HG03139 (cell line): ENCODE measurements around the gene RIBC1.
"Not testable (repeated sequence)": the region's sequence is repeated elsewhere in the genome, so short reads cannot be mapped to it uniquely, and the experiment has no call there.

ENCODE experiments used
- ATAC-seq: cut with Tn5 transposase; IDR thresholded peaks from one replicate; pipeline ENCODE4 v1.9.1; 2021; ENCODE audit not compliant: unreplicated experiment

Gene RIBC1

DNA sequence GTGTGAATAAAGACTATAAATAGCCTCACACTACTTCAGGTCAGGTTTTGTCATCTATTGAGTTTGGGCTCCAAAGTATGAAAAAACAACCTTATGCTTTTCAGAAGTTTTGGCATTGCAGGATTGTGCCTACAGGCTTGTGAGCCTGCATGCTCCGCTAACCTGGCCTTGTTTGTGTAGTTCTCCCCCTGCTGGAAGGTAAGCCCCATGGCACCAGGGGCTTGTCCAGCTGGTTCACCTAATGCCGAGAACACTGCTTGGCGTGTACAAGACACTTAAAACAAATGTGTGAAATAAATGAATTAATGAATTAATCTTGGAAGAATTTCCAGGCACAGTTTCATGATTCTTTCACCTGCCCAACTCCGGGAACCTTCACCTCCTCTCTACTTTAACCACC, 13.3 kb downstream of the RIBC1 start:
- ATAC-seq, result no peak

DNA sequence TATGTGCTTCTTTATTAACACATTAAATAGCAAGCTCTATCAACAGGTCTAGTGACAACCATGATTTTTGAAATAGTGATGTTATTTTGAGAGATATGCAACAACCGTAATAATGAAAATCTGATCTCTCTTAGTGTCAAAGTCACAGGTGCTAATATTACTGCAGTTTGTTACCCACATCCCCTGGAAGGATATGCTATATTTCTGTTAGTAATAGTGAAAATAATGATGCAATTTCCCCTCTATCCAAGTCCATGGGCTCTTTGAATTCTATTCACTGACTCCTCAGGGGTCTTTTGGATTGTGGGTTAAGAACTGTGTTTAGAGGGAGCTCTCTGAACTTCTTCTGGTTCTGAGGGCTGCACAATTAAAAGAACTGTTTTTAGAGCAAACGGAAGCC, 14.5 kb downstream of the RIBC1 start:
- no peak for ATAC-seq

DNA sequence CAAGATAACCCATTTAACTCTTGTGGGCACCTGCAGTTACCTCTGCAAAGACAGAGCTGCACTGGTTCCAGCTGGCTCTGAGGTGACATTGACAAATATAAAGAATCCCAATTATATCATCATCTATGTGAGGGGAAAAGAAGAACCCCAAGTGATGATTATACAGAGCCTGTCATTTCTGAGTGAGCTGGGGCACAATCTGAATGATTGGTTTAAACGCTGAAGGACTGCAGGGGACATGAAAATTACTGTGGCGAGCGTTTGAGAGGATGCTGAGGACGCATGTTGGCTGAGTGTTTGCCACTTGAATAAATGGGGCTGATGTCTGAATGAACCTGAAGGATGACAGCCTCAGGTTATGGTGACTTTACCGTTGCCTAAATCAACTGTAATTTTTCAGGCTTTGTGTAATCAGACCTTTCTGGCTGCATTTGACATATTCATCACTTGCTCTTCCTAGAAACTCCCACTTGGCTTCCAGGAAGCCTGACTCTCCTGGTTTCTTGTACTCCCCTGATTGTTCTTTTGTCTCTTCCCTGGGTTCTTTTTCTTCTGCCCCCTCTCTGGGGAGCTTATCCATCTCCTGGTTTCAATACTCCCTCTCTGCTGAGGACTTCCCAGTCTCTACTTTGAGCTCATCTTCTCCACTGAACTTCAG, 15.6 kb downstream of the RIBC1 start:
- no peak for ATAC-seq

DNA sequence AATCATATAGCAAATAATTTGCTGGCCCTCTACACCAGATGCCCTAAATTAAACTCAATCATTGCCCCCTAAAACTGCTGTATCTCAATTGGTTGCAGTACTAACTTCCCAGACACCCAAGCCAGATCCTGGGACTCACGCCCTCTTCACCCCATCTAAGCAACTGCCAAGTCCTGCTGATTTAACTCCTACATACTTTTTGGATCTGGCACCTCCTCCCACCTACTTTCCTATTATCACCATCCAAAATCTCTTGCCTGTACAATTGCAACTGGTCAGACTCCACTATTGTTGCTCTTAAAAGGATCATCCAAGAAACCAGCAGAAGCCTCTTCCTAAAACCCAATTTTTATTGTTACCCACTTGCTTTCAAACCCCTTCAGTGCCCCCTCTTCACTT, 16.2 kb downstream of the RIBC1 start:
- no peak for ATAC-seq

DNA sequence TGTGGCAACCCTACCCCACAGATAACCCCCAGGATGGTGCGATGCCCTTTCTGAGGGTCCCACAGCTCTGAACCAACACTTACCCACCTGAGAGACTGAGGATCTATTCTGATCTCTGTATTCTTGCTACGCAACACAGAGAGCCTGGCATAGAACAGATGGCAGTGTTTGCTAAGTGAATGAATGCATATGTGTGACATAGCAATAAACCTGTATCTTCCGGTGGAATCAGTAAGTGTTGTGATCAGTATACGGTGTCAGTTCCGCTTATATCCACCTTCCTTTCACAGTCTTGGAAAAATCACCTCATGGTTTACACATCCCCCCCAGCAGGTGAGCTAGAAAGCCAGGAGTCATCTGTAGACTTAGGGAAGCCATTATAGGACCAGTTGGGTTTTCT, 17.4 kb downstream of the RIBC1 start:
- no peak for ATAC-seq

DNA sequence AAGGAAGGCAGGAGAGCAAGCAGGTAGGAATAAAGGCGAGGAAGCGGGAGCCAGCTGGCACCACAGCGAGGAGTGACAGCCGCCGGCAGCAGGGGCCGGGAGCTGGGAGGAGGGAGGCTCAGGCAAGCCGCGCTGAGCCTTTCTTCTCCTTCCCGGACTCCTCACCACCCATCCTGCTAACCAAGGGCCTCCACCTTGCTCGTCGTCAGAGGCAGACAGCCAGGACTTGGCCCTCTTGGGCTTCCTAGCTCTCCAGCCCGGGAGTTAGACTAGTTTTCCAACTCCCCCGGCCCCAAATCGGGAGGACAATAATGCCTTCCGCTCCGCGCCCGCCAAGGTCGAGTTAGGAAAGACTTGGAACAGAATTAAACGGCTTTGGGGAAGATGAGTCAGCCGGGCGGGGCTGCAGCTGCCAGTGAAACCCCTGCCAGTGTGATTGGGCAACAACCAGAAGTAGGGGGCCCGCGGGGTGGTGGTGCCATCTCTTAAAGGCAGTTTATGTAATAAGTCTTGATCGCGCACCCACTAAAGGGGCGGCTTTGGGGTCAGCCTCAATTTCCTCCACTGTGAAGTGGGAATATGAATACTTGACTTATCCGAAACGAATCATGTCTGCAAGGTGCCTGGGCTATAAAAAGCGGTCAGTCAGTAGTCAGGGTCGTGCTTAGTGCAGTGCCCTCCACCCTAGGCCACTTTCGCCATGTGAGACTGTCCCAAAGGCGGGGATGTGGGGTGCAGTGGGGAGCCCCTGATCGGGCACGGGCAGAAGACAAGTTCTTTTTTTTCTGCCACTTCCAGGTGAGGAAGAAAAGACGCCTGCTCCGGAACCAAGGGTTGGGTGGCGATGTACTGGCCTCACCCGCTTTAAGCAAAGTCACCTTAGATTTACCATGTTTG, 18.2 kb downstream of the RIBC1 start:
- no peak for ATAC-seq

DNA sequence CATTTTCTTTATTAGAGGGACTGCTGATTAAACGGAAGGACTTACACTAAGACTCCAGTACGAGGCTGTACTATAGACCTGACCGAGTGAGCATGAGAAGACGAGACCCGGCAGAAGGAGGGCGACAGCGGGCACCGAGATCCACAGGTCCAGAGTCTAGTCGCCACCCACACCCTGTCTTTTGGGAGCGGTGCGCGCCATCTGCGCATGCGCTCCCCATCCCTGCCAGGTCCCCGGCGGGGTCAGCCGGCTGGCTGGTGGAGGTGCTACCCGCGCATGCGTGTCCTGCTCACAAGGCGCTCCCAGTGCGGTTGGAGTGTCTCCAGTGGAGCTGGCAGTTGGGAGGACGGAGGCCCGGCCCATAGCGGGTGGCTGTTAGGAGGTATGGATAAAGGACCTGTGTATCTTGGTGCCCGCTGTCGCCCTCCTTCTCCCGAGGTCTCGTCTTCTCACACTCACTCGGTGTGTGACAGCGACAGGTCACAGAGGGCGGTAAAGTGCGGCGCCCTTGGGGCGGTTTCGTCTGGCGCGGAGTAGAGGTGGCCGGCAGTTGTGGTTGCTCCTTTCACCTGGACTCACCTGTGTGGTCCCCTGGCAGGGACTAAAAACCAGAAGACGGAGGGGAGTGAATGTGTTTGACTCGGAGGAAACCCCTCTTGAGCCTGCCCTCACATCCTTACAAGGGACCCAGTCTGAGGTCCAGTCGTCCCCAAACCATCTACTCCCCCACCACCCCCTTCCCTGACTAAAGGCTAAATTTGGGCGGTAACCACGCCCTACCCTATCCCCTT, 19.1 kb downstream of the RIBC1 start:
- ATAC-seq, result peak; percentile 52

DNA sequence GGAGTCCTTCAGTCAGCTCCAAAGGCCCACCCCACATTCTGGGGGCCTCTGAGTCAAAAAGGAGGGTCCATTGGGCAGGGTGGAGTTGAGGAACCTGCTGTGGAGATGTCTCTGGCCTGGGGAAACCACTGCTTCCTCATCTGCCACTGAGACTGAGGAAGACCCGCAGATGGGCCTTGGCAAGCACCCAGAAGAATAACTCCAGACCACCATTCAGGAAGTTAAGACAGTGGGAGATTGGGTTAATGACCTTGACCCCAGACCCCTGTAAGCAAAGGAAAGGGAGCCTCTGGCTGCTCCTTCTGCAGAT, 19.6 kb downstream of the RIBC1 start:
- no peak for ATAC-seq

DNA sequence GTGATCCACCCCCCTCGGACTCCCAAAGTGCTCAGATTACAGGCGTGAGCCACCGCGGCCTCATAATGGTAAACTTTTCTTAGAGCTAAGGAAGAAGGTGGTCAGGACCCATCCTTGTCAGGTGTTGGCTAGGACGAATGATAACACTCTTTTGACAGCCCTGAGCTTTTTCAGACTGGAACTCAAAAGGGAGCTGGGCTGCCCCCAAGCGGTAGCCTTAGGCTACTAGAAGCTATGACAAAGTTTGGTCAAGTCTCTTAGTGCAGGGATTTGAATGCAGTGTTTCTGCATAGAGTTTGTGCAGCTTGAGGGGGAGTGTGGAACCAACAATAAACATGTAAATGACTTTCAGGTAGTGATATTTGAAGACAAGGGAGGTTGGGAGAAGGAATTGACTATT, 23.3 kb downstream of the RIBC1 start:
- ATAC-seq, result no peak

DNA sequence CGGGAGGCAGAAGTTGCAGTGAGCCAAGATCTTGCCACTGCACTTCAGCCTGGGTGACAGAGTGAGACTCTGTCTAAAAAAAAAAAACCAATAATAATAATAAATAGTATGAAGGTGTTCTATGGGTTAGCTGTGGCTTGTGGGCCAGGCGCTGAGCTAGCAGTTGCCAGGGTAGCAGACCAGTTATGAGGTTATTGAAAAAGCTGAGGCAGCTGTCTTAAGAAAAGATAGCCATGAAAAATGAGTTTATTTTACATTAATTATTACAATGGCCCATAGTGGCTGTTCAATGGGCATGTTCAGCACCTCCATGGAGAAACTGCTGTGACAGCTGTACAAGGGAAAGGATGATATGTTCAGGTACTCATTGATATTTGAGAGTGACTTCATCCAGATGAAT, 24.8 kb downstream of the RIBC1 start:
- no peak for ATAC-seq

DNA sequence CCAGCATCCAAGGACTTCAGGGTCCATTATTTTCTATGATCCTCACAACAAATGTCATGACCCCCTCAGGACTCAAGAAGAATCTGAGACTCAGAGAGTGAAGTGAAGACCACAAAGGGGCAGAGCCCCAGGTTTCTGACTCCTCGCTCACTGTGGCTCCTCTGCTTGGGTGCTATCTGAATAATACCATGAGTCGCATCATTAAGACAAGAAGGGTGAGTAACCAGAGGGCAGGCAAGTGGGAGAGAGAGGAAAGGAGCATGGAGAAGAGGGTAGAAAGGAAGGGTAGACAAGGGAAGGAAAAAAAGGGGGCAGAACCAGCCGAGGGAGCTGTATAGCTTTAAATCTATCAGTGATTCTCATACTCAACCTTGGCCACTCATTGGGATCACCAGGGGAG, 27.0 kb downstream of the RIBC1 start:
- no peak for ATAC-seq

DNA sequence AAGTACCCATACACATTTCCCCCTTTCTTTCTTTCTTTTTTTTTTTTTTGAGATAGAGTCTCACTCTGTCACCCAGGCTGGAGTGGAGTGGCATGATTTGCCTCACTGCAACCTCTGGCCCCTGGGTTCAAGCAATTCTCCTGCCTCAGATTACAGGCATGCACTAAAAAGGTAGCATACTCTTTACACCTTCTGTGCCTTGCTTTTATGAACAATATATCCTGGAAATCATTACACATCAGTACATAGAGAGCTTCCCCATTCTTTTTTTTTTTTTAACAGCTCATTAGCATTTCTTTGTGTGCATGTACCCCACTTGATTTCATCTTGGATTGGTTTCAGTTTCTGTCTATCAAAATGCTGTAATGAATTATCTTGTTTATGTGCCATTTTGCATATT, 30.1 kb downstream of the RIBC1 start:
- ATAC-seq, result no peak

DNA sequence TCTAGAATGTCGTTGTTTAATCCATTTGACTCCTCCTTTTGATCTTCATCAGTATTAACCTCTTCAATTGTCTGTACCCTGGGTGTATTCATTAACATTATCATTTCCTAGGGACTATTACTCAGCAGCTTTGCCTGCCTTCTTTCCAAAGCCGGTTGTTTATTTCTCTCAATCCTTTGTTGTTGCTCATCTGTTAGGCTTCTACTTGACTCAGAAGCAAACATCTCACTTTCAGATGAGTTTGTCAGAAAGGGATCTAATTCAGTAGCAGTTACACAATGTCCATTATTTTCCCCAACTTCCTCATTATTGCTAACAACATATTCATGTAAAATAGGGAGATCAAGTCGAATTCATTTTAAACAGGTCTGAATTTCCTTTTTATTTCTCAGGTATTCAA, 33.6 kb downstream of the RIBC1 start:
- ATAC-seq, result no peak

DNA sequence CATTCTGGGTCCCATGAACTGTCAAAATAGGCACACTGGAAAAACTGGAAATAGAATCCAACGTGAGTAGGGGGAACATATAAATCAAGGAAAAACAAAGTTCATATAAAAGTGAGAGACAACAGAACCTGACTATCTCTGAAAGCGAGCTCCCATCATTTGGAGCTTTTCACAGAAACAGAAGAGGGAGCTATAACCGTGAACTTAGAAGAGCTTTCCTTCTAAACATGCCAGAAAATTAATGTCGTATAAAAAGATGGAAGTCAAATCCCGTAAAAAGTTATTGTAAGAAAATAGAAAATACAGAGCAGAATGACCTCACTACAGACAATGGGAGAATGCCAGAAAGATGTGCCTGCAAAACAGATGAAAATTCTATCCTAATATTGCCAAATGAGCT, 35.4 kb downstream of the RIBC1 start:
- ATAC-seq, result no peak

DNA sequence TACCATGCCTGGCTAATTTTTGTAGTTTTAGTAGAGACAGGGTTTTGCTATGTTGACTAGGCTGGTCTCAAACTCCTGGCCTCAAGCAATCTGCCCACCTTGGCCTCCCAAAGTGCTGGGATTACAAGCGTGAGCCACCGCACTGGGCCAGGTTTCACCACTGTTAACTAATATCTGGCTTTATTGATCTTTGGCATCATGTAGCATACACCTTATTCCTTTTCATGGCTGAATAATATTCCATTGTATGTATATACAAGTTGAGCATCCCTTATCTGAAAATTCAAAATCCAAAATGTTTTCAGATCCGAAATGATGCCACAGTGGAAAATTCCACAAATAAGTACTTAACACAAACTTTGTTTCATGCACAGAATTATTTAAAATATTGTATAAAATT, 46.0 kb downstream of the RIBC1 start:
- not testable (repeated sequence) for ATAC-seq

DNA sequence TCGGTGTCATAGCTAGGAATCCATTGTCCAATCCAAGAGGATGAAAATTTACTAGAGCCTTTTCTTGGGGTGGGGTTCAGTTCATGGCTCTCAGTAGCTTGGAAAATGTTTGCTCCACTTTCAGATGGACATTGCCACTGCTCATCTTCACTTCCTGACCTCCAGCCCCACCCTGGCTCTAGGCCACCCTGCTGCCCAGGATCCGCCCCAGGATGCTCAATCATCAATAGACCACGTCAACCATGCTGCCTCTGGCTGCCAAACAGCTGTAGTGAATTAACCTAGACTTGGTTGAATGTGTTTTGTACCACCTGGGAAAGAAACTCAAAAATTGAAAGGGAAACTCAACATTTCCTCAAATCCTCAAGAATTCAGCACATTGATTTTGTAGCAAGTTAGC, 48.7 kb downstream of the RIBC1 start:
- ATAC-seq, result no peak

DNA sequence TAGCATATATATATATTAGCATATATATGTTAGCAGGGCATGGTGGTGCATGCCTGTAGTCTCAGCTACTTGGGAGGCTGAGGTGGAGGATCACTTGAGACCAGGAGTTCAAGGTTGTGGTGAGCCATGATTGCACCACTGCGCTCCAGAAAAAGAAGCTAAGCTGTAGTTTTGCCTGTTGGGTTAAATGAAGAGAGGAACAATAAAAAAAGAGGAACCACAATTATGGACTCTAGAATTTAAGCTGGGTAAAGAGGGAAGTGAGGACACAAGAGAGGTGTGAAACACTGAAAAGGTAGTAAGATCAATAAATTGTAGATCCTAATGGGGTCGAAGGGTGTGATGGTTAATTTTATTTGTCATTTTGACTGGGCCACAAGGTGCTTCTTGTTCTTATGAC, 52.0 kb downstream of the RIBC1 start:
- no peak for ATAC-seq

DNA sequence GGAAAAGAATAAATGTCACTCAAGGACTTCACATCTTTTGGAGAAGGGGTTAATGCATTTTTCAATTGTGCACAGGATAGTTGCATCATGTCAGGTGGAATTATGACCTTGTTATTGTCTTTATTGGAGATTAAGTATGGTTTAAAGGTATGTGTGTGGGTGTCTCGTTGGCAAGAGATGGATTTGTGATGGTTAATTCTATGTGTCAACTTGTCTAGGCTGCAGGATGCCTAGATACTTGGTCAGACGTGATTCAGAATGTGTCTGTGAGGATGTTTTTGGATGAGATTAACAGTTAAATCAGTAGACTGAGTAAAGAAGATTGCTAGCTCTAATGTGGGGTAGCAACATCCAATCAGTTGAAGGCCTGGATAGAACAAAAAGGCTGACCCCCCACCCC, 53.7 kb downstream of the RIBC1 start:
- no peak for ATAC-seq

DNA sequence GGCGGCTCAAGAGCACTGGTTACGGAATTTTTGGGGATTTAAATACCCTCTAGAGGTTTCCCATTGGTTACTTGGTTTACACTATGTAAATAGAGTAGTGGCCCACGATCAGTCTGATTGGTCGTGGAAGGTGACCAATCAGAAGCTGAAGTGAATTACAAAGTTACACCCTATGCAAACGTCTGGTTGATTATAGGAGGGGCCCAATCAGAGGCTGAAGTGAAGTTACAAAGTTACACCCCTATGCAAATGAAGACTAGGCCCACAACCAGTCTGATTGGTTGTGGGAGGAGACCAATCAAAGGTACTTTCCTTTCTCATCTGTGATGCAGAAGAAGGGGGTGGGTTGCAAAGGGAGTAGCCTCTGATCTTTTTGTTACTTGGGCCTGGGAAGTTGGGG, 56.6 kb downstream of the RIBC1 start:
- no peak for ATAC-seq
